Mesenchymal stem cell (in vitro differentiated cells and primary cell): ENCODE results near the gene SLC9C2.

ENCODE experiments used
- DNase-seq: peaks from one replicate; pipeline ENCODE4 v3.0.0-alpha.2; 2013
- H2AFZ ChIP-seq: one replicate; pipeline ENCODE4 v1.6.1; 2013; ENCODE audit warnings: low read depth, mild to moderate bottlenecking, control low read depth, inconsistent platforms, low read length, moderate library complexity
- H2AK5ac ChIP-seq: 2 replicates; pipeline ENCODE4 v1.6.1; 2013; ENCODE audit warnings: low read length, moderate library complexity, mild to moderate bottlenecking, inconsistent platforms; ENCODE audit not compliant: severe bottlenecking
- H2BK120ac ChIP-seq: one replicate; pipeline ENCODE4 v1.6.1; 2013; ENCODE audit warnings: low read depth, mild to moderate bottlenecking, inconsistent platforms, low read length, moderate library complexity
- H2BK12ac ChIP-seq, 2 experiments: one replicate each; pipeline ENCODE4 v1.6.1; 2013; ENCODE audit warnings: inconsistent platforms in 2 of 2, low read length in 2 of 2, mild to moderate bottlenecking in 2 of 2, moderate library complexity in 2 of 2, control low read depth in 1 of 2
- H2BK15ac ChIP-seq: one replicate; pipeline ENCODE4 v1.6.1; 2013; ENCODE audit warnings: mild to moderate bottlenecking, low read depth, inconsistent platforms; ENCODE audit not compliant: poor library complexity, severe bottlenecking
- H2BK5ac ChIP-seq: 2 replicates; pipeline ENCODE4 v1.6.1; 2013; ENCODE audit warnings: low read depth, mild to moderate bottlenecking, low read length, control low read depth, inconsistent platforms; ENCODE audit not compliant: poor library complexity, severe bottlenecking
- H3K14ac ChIP-seq, 2 experiments: one replicate each; pipeline ENCODE4 v1.6.1; 2013; ENCODE audit warnings: inconsistent platforms in 2 of 2, low read length in 2 of 2, control low read depth in 1 of 2, mild to moderate bottlenecking in 1 of 2, moderate library complexity in 1 of 2
- H3K18ac ChIP-seq, 2 experiments: one replicate each; pipeline ENCODE4 v1.6.1; 2013; ENCODE audit warnings: inconsistent platforms in 2 of 2, low read length in 2 of 2, control low read depth in 1 of 2, low read depth in 1 of 2, mild to moderate bottlenecking in 1 of 2
- H3K23ac ChIP-seq, 2 experiments: one replicate each; pipeline ENCODE4 v1.6.1; 2013; ENCODE audit warnings: inconsistent platforms in 2 of 2, low read length in 2 of 2, mild to moderate bottlenecking in 2 of 2, moderate library complexity in 2 of 2, control low read depth in 1 of 2
- H3K27ac ChIP-seq: 2 replicates; pipeline ENCODE4 v1.5.1; 2013; ENCODE audit warnings: mild to moderate bottlenecking, moderate library complexity, low read length, control low read depth, inconsistent platforms; ENCODE audit not compliant: poor library complexity, severe bottlenecking
- H3K27me3 ChIP-seq, 2 experiments: 2 replicates each; pipeline versions ENCODE4 v1.6.1 to v1.7.0; 2013; ENCODE audit warnings: low read length in 2 of 2, mild to moderate bottlenecking in 2 of 2, moderate library complexity in 2 of 2, control low read depth in 1 of 2, inconsistent platforms in 1 of 2; ENCODE audit not compliant: control insufficient read depth in 1 of 2, insufficient read depth in 1 of 2
- H3K36me3 ChIP-seq, 2 experiments: 2 replicates each; pipeline versions ENCODE4 v1.6.1 to v1.7.0; 2013; ENCODE audit warnings: low read length in 2 of 2, control low read depth in 1 of 2, inconsistent platforms in 1 of 2, low read depth in 1 of 2, mild to moderate bottlenecking in 1 of 2; ENCODE audit not compliant: insufficient read depth in 2 of 2, control insufficient read depth in 1 of 2
- H3K4ac ChIP-seq, 2 experiments: one replicate each; pipeline ENCODE4 v1.6.1; 2013; ENCODE audit warnings: inconsistent platforms in 2 of 2, low read length in 2 of 2, mild to moderate bottlenecking in 2 of 2, moderate library complexity in 2 of 2, control low read depth in 1 of 2, low read depth in 1 of 2
- H3K4me1 ChIP-seq: 2 replicates; pipeline ENCODE4 v1.6.1; 2013; ENCODE audit warnings: low read depth, low read length, control low read depth; ENCODE audit not compliant: control insufficient read depth, insufficient read depth
- H3K4me2 ChIP-seq: 2 replicates; pipeline ENCODE4 v1.6.1; 2013; ENCODE audit warnings: low read length, mild to moderate bottlenecking, inconsistent platforms; ENCODE audit not compliant: poor library complexity, severe bottlenecking
- H3K4me3 ChIP-seq, 2 experiments: 2 replicates each; pipeline versions ENCODE4 v1.5.1 to v1.7.0; 2013; ENCODE audit warnings: low read length in 2 of 2, mild to moderate bottlenecking in 2 of 2, control low read depth in 1 of 2, low read depth in 1 of 2; ENCODE audit not compliant: insufficient read depth in 1 of 2
- H3K79me1 ChIP-seq: replicated peaks from 2 replicates; pipeline ENCODE4 v1.6.1; 2013; ENCODE audit warnings: mild to moderate bottlenecking, control low read depth, low read length, inconsistent platforms; ENCODE audit not compliant: poor library complexity, severe bottlenecking
- H3K9ac ChIP-seq: 2 replicates; pipeline ENCODE4 v1.7.0; 2013; ENCODE audit warnings: mild to moderate bottlenecking, low read length, moderate library complexity
- H3K9me3 ChIP-seq: 2 replicates; pipeline ENCODE4 v1.7.0; 2013; ENCODE audit warnings: mild to moderate bottlenecking, low read length; ENCODE audit not compliant: control insufficient read depth
- H4K8ac ChIP-seq: one replicate; pipeline ENCODE4 v1.6.1; 2013; ENCODE audit warnings: inconsistent platforms, mild to moderate bottlenecking, low read length, moderate library complexity
- H4K91ac ChIP-seq: one replicate; pipeline ENCODE4 v1.6.1; 2013; ENCODE audit warnings: mild to moderate bottlenecking, low read length, inconsistent platforms
- WGBS: methylation state at CpG from one replicate; pipeline ENCODE4 v1.1.7; 2013; ENCODE audit warnings: mixed read lengths; 5-methylcytosine and 5-hydroxymethylcytosine counted together

The SLC9C2 gene

GRCh38 chr1:173504268-173504667, 98.6 kb downstream of the SLC9C2 start:
- Histone ChIP-seq H3K4me1 (peaks cover 4% of the 10 kb centered on the region), H4K91ac (no peak overlapping the region), H3K9me3 (no peaks in the 10 kb centered on the region), H3K9ac (no peak overlapping the region), H2AFZ (no peak overlapping the region), H3K14ac (no peak overlapping the region), H3K4ac (no peak overlapping the region), H2BK5ac (no peak overlapping the region), H2BK15ac (no peak overlapping the region), H3K79me1 (no peaks in the 10 kb centered on the region), H2BK120ac (no peak overlapping the region), H4K8ac (no peak overlapping the region), H2BK12ac (no peak overlapping the region), H3K23ac (no peak overlapping the region), H3K36me3 (no peaks in the 10 kb centered on the region), H3K27me3 (no peaks in the 10 kb centered on the region), H3K4me3 (no peak overlapping the region), H3K4me2 (no peak overlapping the region), H3K27ac (no peak overlapping the region), H3K18ac (no peak overlapping the region), H2AK5ac (no peak overlapping the region)
- no peak for DNase-seq
- 98% methylated on average over 3 of the region's 4 CpGs for WGBS

- Histone ChIP-seq H3K9me3 (no peaks in the 10 kb centered on the region), H2BK5ac (no peak overlapping the region), H3K27ac (no peak overlapping the region), H3K79me1 (no peaks in the 10 kb centered on the region), H4K91ac (no peak overlapping the region), H3K23ac (no peak overlapping the region), H2BK15ac (no peak overlapping the region), H3K14ac (no peak overlapping the region), H3K9ac (peak overlapping the region; percentile 64), H3K27me3 (no peaks in the 10 kb centered on the region), H2BK12ac (no peak overlapping the region), H3K4ac (no peak overlapping the region), H2BK120ac (no peak overlapping the region), H3K4me2 (no peak overlapping the region), H4K8ac (no peak overlapping the region), H3K4me1 (peaks cover 4% of the 10 kb centered on the region), H2AK5ac (no peak overlapping the region), H2AFZ (no peak overlapping the region), H3K36me3 (no peaks in the 10 kb centered on the region), H3K18ac (no peak overlapping the region), H3K4me3 (no peak overlapping the region)
- 37% methylated on average over 3 of the region's 4 CpGs for WGBS
- peak; percentile 57 for DNase-seq
Measured at GRCh38 chr1:173503391-173503790, 99.5 kb downstream of the SLC9C2 start.

GRCh38 chr1:173502104-173502503, 100.8 kb downstream of the SLC9C2 start:
- Histone ChIP-seq H3K9me3 (no peaks in the 10 kb centered on the region), H3K27ac (no peak overlapping the region), H2AK5ac (no peak overlapping the region), H3K4ac (no peak overlapping the region), H3K36me3 (no peaks in the 10 kb centered on the region), H2BK15ac (no peak overlapping the region), H2BK120ac (no peak overlapping the region), H2AFZ (no peak overlapping the region), H3K4me1 (peaks cover 3% of the 10 kb centered on the region), H3K18ac (no peak overlapping the region), H3K14ac (no peak overlapping the region), H3K4me3 (no peak overlapping the region), H3K4me2 (no peak overlapping the region), H4K8ac (no peak overlapping the region), H3K79me1 (no peaks in the 10 kb centered on the region), H4K91ac (no peak overlapping the region), H2BK5ac (no peak overlapping the region), H2BK12ac (no peak overlapping the region), H3K9ac (no peak overlapping the region), H3K23ac (no peak overlapping the region), H3K27me3 (no peaks in the 10 kb centered on the region)
- WGBS, result 86% methylated on average over 1 of the region's 1 CpG
- DNase-seq, result no peak

- Histone ChIP-seq H4K91ac (no peak overlapping the region), H2BK120ac (no peak overlapping the region), H3K9ac (no peak overlapping the region), H2BK5ac (no peak overlapping the region), H2BK15ac (no peak overlapping the region), H3K4me3 (no peak overlapping the region), H3K4ac (no peak overlapping the region), H3K27ac (no peak overlapping the region), H3K18ac (no peak overlapping the region), H4K8ac (no peak overlapping the region), H2AFZ (no peak overlapping the region), H3K4me1 (no peaks in the 10 kb centered on the region), H3K23ac (no peak overlapping the region), H2AK5ac (no peak overlapping the region), H3K36me3 (no peaks in the 10 kb centered on the region), H2BK12ac (no peak overlapping the region), H3K27me3 (no peaks in the 10 kb centered on the region), H3K14ac (no peak overlapping the region), H3K79me1 (no peaks in the 10 kb centered on the region), H3K9me3 (no peaks in the 10 kb centered on the region), H3K4me2 (no peak overlapping the region)
- 90% methylated on average over 4 of the region's 4 CpGs for WGBS
- no peak for DNase-seq
Measured at GRCh38 chr1:173499729-173500128, 103.1 kb downstream of the SLC9C2 start.
